Heart left ventricle (tissue), 16 donors: ENCODE data around the gene HTR4. TPM values are rescaled to one million over a fixed set of nuclear protein-coding genes. Genes with fewer than 3 reads are reported as not detected.

Source experiments
- ATAC-seq, 4 donors: fragments of 200-7000 bp; cut with Tn5 transposase; one replicate each; pipeline ENCODE4 v1.9.1; 2020 to 2022; ENCODE audit warnings: moderate library complexity in 4 of 4, mild to moderate bottlenecking in 3 of 4, moderate number of reproducible peaks in 1 of 4
- DNase-seq, 5 donors: peaks; one replicate each; pipeline ENCODE4 v3.0.0-alpha.2; 2020
- H3K27ac ChIP-seq, 12 donors: fragments of 200-600 bp; sonication (generic) in 4 of 12; one replicate each; pipeline versions ENCODE4 v1.5.0 to v1.8.0; 2016 to 2022; ENCODE audit warnings: mild to moderate bottlenecking in 2 of 12
- H3K27me3 ChIP-seq, 9 donors: fragments of 200-600 bp; sonication (generic) in 2 of 9; one replicate each; pipeline versions ENCODE4 v1.5.1 to v1.8.0; 2016 to 2022; ENCODE audit warnings: mild to moderate bottlenecking in 3 of 9
- H3K36me3 ChIP-seq, 9 donors: fragments of 200-600 bp; sonication (generic) in 2 of 9; one replicate each; pipeline versions ENCODE4 v1.5.0 to v1.8.0; 2018 to 2022; ENCODE audit warnings: mild to moderate bottlenecking in 2 of 9
- H3K4me1 ChIP-seq, 12 donors: fragments of 200-600 bp; sonication (generic) in 4 of 12; one replicate each; pipeline versions ENCODE4 v1.5.0 to v1.8.0; 2016 to 2022; ENCODE audit warnings: mild to moderate bottlenecking in 3 of 12
- H3K4me3 ChIP-seq, 12 donors: fragments of 200-600 bp; sonication (generic) in 4 of 12; one replicate each; pipeline versions ENCODE4 v1.5.0 to v1.8.0; 2017 to 2022; ENCODE audit warnings: mild to moderate bottlenecking in 9 of 12, moderate library complexity in 4 of 12
- H3K9me3 ChIP-seq, 12 donors: fragments of 200-600 bp; sonication (generic) in 4 of 12; one replicate each; pipeline versions ENCODE4 v1.5.0 to v1.8.0; 2016 to 2022; ENCODE audit warnings: mild to moderate bottlenecking in 1 of 12
- CTCF ChIP-seq, 12 donors: fragments of 200-600 bp; sonication (generic) in 4 of 12; IDR thresholded peaks; one replicate each; pipeline versions ENCODE4 v1.5.0 to v1.8.0; 2018 to 2022; ENCODE audit warnings: antibody characterized with exemption in 12 of 12, mild to moderate bottlenecking in 5 of 12
- POLR2A ChIP-seq, 2 donors: fragments of 450-650 bp; IDR thresholded peaks; one replicate each; pipeline ENCODE4 v1.6.1; 2017; ENCODE audit warnings: antibody characterized with exemption in 2 of 2, mild to moderate bottlenecking in 2 of 2, moderate library complexity in 2 of 2
- WGBS, 4 donors: extraction: QIAGEN DNeasy Blood & Tissue Kit in 2 of 4; methylation state at CpG; one replicate each; pipeline versions ENCODE4 v1.1.5 to v1.1.7; 2013 to 2018; 5-methylcytosine and 5-hydroxymethylcytosine counted together
- intact Hi-C, 10 donors: fragments of 100-400 bp; cut with DNase I; formaldehyde crosslinking; loops; one replicate each; pipeline versions ENCODE4 v1.11.1 to v1.14.2; 2022
- polyA plus RNA-seq, 2 donors: library from polyadenylated mRNA; stranded (reverse); fragments of 200-250 nt; gene quantifications; one replicate each; pipeline ENCODE4 v1.2.3, GENCODE V29; 2013
- total RNA-seq, 9 donors: library from RNA; depleted of rRNA in 2 of 9; stranded (reverse); fragments of >200 nt in 2 of 9; fragmentation: NEBNext Ultra II Directional in 3 of 9; extraction: Animal tissue kit (Norgen Biotek cat#: 25700) in 3 of 9; gene quantifications; one replicate each; pipeline versions ENCODE4 v1.1.0 to v1.2.4, GENCODE V29; 2016 to 2023
- donor health status: ischemic (EF 13 %, LVEDD 7.1; RV severe dilation, severe dysfunction).
- donor health status: healthy with polysubstance abuse.
- donor health status: DM: no; HTN: yes; CAD: no.
- donor health status: DM: no; HTN: no; CAD: no.
- donor health status: ischemic (EF 25% LVEDD 6.9; RV normal size, moderate dysfunction).
- donor health status: ischemic (EF 25% LVEDD 5.7; RV mildly dilated, moderate dysfunction).
- donor health status: healthy.
- donor health status: DM: yes; HTN: yes; CAD: no.
- donor health status: ischemic (EF 35%, LVEDD 5.7; RV mildly dilated, moderate dysfunction).
- donor health status: nonischemic (EF 11% LVEDD 7.7; RV severe dilation, severe dysfunction).
- donor health status: DM: yes; HTN: yes; CAD: no.
- donor health status: PGD.
- donor health status: ischemic (EF 29% LVEDD 5.4; RV normal size, mild dysfunction).
- donor health status: nonischemic (EF 23%, LVEDD 6.1; RV moderate dilation, normal function).

Gene HTR4
- total and polyA plus RNA-seq, 11 donors: 0.11 to 1.6 (median 0.27) TPM; not detected in 4

DNA sequence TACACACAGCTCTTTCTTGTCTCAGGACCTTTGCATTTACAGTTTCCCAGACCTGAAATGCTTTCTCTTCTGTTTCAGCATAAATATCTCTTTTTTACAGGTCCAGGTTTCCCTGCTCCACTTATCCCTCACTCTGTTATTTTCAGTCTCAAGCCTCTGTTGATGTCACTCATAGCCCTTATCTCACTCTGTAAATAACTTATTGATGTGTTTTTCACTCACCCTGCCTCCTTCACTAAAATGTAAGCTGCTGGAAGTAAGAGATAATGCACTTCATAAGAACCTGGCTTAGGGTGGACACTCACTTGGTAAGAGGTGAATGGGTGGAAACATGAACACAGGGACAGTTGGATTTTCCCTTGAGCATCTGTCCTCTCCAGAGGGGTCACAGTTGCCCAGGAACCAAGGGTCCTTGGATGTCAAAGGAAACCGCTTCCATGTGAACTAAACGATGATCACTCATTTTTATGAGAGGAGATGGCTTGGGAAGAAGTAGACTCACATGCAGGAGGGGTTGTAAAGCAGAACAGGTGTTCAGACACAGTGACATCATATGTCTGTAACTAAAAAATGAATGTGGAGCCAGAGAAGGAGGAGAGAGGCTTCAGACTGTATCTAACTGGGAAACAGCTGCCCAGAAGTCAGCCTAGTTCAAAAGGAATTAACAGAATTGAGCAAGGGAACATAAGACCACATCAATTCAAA, 5.5 kb upstream of the HTR4 start:
- ATAC-seq: peak in 1 of 4 donors; percentile 18
- H3K27me3 ChIP-seq: peaks cover 0 to 25% (median 6%) of the 10 kb centered on the region in 9 donors
- DNase-seq: no peak
- TF ChIP-seq CTCF (IDR thresholded peaks at IDR 0.05) (no peak), POLR2A (IDR thresholded peaks at IDR 0.05) (no peak)
- H3K9me3 ChIP-seq: no peaks in the 10 kb centered on the region
- intact Hi-C loops: no loop called here
- 40 to 76% (median 72%) methylated on average over 2 of the region's 2 CpGs for WGBS, 4 donors
- peak overlapping the region in 1 of 12 donors; percentile 14 for H3K27ac ChIP-seq
- H3K4me1 ChIP-seq: peaks cover 0 to 3% (median 0%) of the 10 kb centered on the region in 12 donors
- no peaks in the 10 kb centered on the region for H3K36me3 ChIP-seq
- no peak overlapping the region for H3K4me3 ChIP-seq

DNA sequence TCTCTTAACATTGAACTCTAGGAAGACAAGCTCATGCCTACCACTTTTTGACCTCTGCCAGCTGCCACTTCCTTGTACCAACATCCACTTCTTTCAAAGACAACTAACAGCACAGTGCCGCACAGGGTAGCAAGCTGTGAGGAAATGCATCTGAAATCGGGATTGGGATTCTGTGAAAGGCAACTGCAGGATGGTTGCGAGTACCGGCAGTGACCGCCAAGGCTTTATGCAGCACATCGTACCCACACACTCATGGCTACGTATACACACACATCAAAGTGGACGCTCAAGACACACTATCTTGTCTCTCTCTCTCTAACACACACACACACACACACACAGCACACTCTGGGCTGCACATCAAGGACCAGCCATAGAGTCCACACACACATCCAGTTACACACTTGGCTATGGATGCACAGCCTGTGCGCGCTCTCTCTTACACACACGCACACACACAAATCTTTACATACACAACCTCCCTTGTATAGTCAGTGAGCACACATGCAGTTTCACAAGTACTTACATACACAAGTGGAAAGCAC, 964 bp downstream of the HTR4 start:
- Histone ChIP-seq H3K27ac (peak overlapping the region in 2 of 12 donors; percentile 59 to 84), H3K9me3 (no peaks in the 10 kb centered on the region), H3K4me3 (peak overlapping the region in 9 of 12 donors; percentile 17 to 60 (median 51)), H3K27me3 (peaks cover 0 to 39% (median 23%) of the 10 kb centered on the region in 9 donors), H3K36me3 (no peaks in the 10 kb centered on the region), H3K4me1 (peaks cover 0 to 10% (median 0%) of the 10 kb centered on the region in 12 donors)
- intact Hi-C loops: no loop called here
- DNase-seq (no peak), ATAC-seq (peak in 1 of 4 donors; percentile 24)
- WGBS, 4 donors: 71 to 84% (median 78%) methylated on average over 11 of the region's 11 CpGs
- no peak for TF ChIP-seq POLR2A (IDR thresholded peaks at IDR 0.05)
- no peak for TF ChIP-seq CTCF (IDR thresholded peaks at IDR 0.05)

DNA sequence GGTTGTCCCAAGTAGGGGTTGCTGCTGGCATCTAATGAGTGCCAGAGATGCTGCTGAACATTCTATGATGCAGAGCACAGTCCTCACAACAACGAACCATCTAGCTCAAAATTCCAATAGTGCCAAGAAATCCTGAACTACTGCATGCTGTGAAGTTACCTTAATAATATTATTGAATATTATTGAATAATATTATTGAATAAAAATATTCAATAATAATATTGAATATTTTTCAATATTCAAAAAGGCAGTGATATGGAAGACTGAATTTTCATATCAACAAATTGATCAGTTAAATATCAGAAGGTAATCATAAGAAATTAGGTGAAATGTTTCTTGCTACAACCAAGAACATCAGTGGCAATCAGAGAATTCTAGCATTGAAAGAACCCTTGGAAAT, 2.8 kb downstream of the HTR4 start:
- intact Hi-C loops: no loop called here
- no peak for TF ChIP-seq CTCF (IDR thresholded peaks at IDR 0.05)
- H3K9me3 ChIP-seq: no peaks in the 10 kb centered on the region
- DNase-seq (no peak), ATAC-seq (no peak)
- H3K36me3 ChIP-seq: no peaks in the 10 kb centered on the region
- peaks cover 0 to 10% (median 0%) of the 10 kb centered on the region in 12 donors for H3K4me1 ChIP-seq
- no peak overlapping the region for H3K27ac ChIP-seq
- WGBS, 4 donors: 81 to 88% (median 84%) methylated on average over 1 of the region's 1 CpG
- peaks cover 0 to 36% (median 18%) of the 10 kb centered on the region in 9 donors for H3K27me3 ChIP-seq
- no peak overlapping the region for H3K4me3 ChIP-seq

GRCh38 chr5:148645527-148645926, 8.8 kb downstream of the HTR4 start:
- Histone ChIP-seq H3K27ac (no peak overlapping the region), H3K4me1 (no peaks in the 10 kb centered on the region), H3K9me3 (no peaks in the 10 kb centered on the region), H3K4me3 (no peak overlapping the region), H3K36me3 (no peaks in the 10 kb centered on the region), H3K27me3 (peaks cover 0 to 9% (median 0%) of the 10 kb centered on the region in 9 donors)
- no peak for TF ChIP-seq CTCF (IDR thresholded peaks at IDR 0.05)
- ATAC-seq (no peak), DNase-seq (no peak)
- intact Hi-C loops: no loop called here
